Progenitor cell of endocrine pancreas (in vitro differentiated cells): Measurements from ENCODE around the gene ECEL1. TPM values are rescaled to one million over a fixed set of nuclear protein-coding genes. Genes with fewer than 3 reads are reported as not detected.

Source experiments
- DNase-seq: peaks from one replicate; pipeline ENCODE4 v3.0.0; 2021; ENCODE audit warnings: low spot score; ENCODE audit not compliant: unreplicated experiment
- H3K27ac Mint-ChIP-seq: 2 replicates; pipeline ENCODE4 v1.8.0; 2021; ENCODE audit warnings: mild to moderate bottlenecking, moderate library complexity, mixed read lengths
- H3K27me3 Mint-ChIP-seq: 2 replicates; pipeline ENCODE4 v1.8.0; 2021; ENCODE audit warnings: mixed read lengths
- H3K36me3 Mint-ChIP-seq: 2 replicates; pipeline ENCODE4 v1.8.0; 2022; ENCODE audit warnings: mixed read lengths; ENCODE audit not compliant: insufficient read depth
- H3K4me1 Mint-ChIP-seq: 2 replicates; pipeline ENCODE4 v1.8.0; 2021; ENCODE audit warnings: low read depth, mixed read lengths
- H3K4me3 Mint-ChIP-seq: 2 replicates; pipeline ENCODE4 v1.8.0; 2021; ENCODE audit warnings: low read depth, mild to moderate bottlenecking, moderate library complexity, mixed read lengths
- H3K9me3 Mint-ChIP-seq: 2 replicates; pipeline ENCODE4 v1.8.0; 2021; ENCODE audit warnings: low read depth, mixed read lengths
- total RNA-seq: library from RNA; stranded (reverse); gene quantifications from 2 replicates; pipeline ENCODE4 v1.2.1, GENCODE V29; 2021
- TF ChIP-seq, protein P1 (sequence below): fragments of 200-600 bp; sonication (generic); IDR thresholded peaks from one replicate; pipeline ENCODE4 v1.5.0; 2021; ENCODE audit warnings: antibody characterized with exemption, mild to moderate bottlenecking; ENCODE audit not compliant: unreplicated experiment

ECEL1 gene
- total RNA-seq, 1 donor from 2014 or later, result 2.9 TPM

DNA sequence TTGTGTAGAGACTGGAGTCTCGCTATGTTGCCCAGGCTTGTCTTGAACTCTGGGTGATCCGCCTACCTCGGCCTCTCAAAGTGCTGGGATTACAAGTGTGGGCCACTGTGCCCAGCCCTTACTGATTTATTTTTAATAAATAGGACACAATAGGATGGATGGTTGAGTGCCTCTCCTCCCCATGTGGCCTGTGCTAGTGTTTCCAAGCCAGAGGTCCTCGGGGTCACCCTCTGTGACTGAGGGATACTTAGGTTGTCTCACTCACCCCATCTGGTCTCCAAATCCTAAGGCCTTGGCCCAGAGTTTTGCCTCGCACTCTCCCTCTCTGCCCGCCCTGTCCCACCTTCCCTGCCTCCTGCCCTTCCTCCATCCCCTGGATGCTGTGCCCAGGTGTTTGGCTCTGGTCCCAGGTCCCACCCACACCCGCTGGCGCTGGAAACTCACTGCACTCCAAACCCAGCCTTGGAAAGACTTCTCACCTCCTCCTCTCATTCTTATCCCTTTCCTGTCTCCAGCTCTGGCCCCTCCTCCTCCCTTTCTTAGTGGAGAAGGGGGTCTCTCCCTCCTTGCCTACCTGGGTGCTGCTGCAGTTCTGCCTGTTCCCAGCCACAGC, 4.7 kb upstream of the ECEL1 start:
- Mint-ChIP-seq H3K36me3 (no peaks in the 10 kb centered on the region), H3K27ac (no peak overlapping the region), H3K9me3 (no peaks in the 10 kb centered on the region), H3K4me1 (no peaks in the 10 kb centered on the region), H3K4me3 (no peak overlapping the region), H3K27me3 (peaks cover 48% of the 10 kb centered on the region)
- DNase-seq, result no peak
- TF ChIP-seq, protein P1, sequence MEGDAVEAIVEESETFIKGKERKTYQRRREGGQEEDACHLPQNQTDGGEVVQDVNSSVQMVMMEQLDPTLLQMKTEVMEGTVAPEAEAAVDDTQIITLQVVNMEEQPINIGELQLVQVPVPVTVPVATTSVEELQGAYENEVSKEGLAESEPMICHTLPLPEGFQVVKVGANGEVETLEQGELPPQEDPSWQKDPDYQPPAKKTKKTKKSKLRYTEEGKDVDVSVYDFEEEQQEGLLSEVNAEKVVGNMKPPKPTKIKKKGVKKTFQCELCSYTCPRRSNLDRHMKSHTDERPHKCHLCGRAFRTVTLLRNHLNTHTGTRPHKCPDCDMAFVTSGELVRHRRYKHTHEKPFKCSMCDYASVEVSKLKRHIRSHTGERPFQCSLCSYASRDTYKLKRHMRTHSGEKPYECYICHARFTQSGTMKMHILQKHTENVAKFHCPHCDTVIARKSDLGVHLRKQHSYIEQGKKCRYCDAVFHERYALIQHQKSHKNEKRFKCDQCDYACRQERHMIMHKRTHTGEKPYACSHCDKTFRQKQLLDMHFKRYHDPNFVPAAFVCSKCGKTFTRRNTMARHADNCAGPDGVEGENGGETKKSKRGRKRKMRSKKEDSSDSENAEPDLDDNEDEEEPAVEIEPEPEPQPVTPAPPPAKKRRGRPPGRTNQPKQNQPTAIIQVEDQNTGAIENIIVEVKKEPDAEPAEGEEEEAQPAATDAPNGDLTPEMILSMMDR, result no peak

DNA sequence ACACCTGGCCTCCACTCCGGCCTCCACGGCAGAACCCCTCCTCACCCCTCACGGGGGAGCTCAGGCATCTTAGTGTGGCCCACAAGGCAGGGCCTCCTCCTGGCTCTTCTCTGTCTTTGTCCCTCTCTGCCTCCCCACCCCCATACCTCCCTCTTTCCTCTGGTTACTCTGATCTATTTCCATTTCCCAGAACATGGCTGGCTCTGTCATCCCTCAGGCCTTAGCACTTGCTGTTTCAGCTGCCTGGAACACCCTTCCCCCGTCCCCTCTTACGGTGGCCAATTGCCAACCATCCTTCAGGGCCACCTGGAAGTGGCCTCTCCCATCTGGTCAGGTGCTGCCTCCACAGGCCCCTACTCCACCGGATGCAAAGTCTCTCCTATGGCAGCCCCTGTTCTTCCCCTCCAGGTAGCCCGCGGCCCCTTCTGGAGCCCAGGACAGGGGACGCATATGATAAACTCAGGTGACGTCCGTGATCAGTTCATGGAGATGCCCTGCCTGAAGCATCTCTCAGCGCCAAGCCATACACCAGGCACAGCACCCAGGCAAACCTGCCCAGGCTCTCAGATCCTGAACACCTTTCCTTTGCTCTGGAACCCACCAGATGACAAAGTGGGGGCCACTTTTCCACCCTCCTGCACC, 3.6 kb upstream of the ECEL1 start:
- TF ChIP-seq, protein P1, result no peak
- H3K27ac Mint-ChIP-seq, result no peak overlapping the region
- no peaks in the 10 kb centered on the region for H3K36me3 Mint-ChIP-seq
- no peaks in the 10 kb centered on the region for H3K9me3 Mint-ChIP-seq
- no peaks in the 10 kb centered on the region for H3K4me1 Mint-ChIP-seq
- H3K27me3 Mint-ChIP-seq, result peaks cover 52% of the 10 kb centered on the region
- H3K4me3 Mint-ChIP-seq, result no peak overlapping the region
- no peak for DNase-seq

- TF ChIP-seq, protein P1, result no peak
- no peak for DNase-seq
Measured at GRCh38 chr2:232490221-232491138, 2.8 kb upstream of the ECEL1 start.

GRCh38 chr2:232489516-232490220, 2.0 kb upstream of the ECEL1 start:
- no peak overlapping the region for H3K27ac Mint-ChIP-seq
- no peaks in the 10 kb centered on the region for H3K9me3 Mint-ChIP-seq
- TF ChIP-seq, protein P1, result no peak
- H3K36me3 Mint-ChIP-seq, result no peaks in the 10 kb centered on the region
- H3K4me1 Mint-ChIP-seq, result no peaks in the 10 kb centered on the region
- peaks cover 60% of the 10 kb centered on the region for H3K27me3 Mint-ChIP-seq
- DNase-seq, result no peak
- no peak overlapping the region for H3K4me3 Mint-ChIP-seq

More at GRCh38 chr2:232490221-232491138, 2.8 kb upstream of the ECEL1 start:
- H3K9me3 Mint-ChIP-seq, result no peaks in the 10 kb centered on the region
- H3K36me3 Mint-ChIP-seq, result no peaks in the 10 kb centered on the region
- H3K4me3 Mint-ChIP-seq, result no peak overlapping the region
- H3K4me1 Mint-ChIP-seq, result no peaks in the 10 kb centered on the region
- H3K27me3 Mint-ChIP-seq, result peaks cover 55% of the 10 kb centered on the region
- no peak overlapping the region for H3K27ac Mint-ChIP-seq
